OCI-LY7 (cell line): ENCODE data around the gene ANKLE1. TPM values are rescaled to one million over a fixed set of nuclear protein-coding genes. Genes with fewer than 3 reads are reported as not detected.
A peak's percentile ranks its signal among the peaks of the same experiment; 100 is the strongest.

ENCODE experiments used
- BruUV-seq: library from RNA; stranded (reverse); fragments of 400-500 nt; replicated peaks from 2 replicates; lab custom pipeline; 2021; lab: Mats Ljungman, UMichigan
- CTCF ChIA-PET: fragments of 300-600 bp; sonication (Branson Sonifier 250); formaldehyde crosslinking; loops from one replicate; lab custom pipeline; 2022; ENCODE audit warnings: antibody characterized with exemption; ENCODE audit not compliant: unreplicated experiment; lab: Charles Lee
- POLR2A ChIA-PET: fragments of 300-600 bp; sonication (Branson Sonifier 250); formaldehyde crosslinking; loops from one replicate; lab custom pipeline; 2022; ENCODE audit warnings: antibody characterized with exemption; lab: Charles Lee
- DNase-seq: peaks from one replicate; pipeline ENCODE4 v3.0.0-alpha.2; 2015; ENCODE audit warnings: low spot score
- H2AFZ ChIP-seq: fragments of 200-600 bp; sonication (generic), shearing (Covaris generic); 2 replicates; pipeline ENCODE4 v1.6.1; 2014; ENCODE audit warnings: mild to moderate bottlenecking, antibody characterized with exemption, low read length, moderate library complexity
- H3K27ac ChIP-seq: fragments of 200-600 bp; sonication (generic); 2 replicates; pipeline ENCODE4 v1.5.1; 2014; ENCODE audit warnings: mixed run types, low read depth, mild to moderate bottlenecking, moderate library complexity, low read length, inconsistent platforms; ENCODE audit not compliant: poor library complexity, severe bottlenecking
- H3K36me3 ChIP-seq: fragments of 200-600 bp; sonication (generic); 2 replicates; pipeline ENCODE4 v1.6.1; 2014; ENCODE audit warnings: mild to moderate bottlenecking, antibody characterized with exemption, low read length, moderate library complexity, mixed read lengths; ENCODE audit not compliant: insufficient read depth
- H3K4me1 ChIP-seq: fragments of 200-600 bp; sonication (generic); 2 replicates; pipeline ENCODE4 v1.5.1; 2014; ENCODE audit warnings: mild to moderate bottlenecking, low read length; ENCODE audit not compliant: insufficient read depth, poor library complexity, severe bottlenecking
- H3K4me2 ChIP-seq: fragments of 200-600 bp; sonication (generic); 2 replicates; pipeline ENCODE4 v1.6.1; 2014; ENCODE audit warnings: mild to moderate bottlenecking, low read length
- H3K4me3 ChIP-seq: fragments of 200-600 bp; sonication (generic); 2 replicates; pipeline ENCODE4 v1.5.1; 2014; ENCODE audit warnings: mild to moderate bottlenecking, low read depth, low read length; ENCODE audit not compliant: poor library complexity, severe bottlenecking
- H3K79me2 ChIP-seq: fragments of 200-600 bp; sonication (generic); 2 replicates; pipeline ENCODE4 v1.6.1; 2016; ENCODE audit warnings: low read depth, mild to moderate bottlenecking, low read length, moderate library complexity, mixed read lengths; ENCODE audit not compliant: insufficient read depth
- H3K9me2 ChIP-seq: fragments of 200-600 bp; sonication (generic); 2 replicates; pipeline ENCODE4 v1.6.1; 2016; ENCODE audit warnings: mild to moderate bottlenecking, low read length, mixed read lengths; ENCODE audit not compliant: insufficient read depth
- H3K9me3 ChIP-seq: fragments of 200-600 bp; sonication (generic); 2 replicates; pipeline ENCODE4 v1.6.1; 2014; ENCODE audit warnings: mild to moderate bottlenecking, mixed run types, low read length, mixed read lengths
- H4K20me1 ChIP-seq: fragments of 200-600 bp; sonication (generic); 2 replicates; pipeline ENCODE4 v1.6.1; 2014; ENCODE audit warnings: mild to moderate bottlenecking, antibody characterized with exemption, low read length, moderate library complexity, mixed read lengths; ENCODE audit not compliant: insufficient read depth
- CTCF ChIP-seq: fragments of 200-600 bp; sonication (generic); conservative IDR thresholded peaks from 2 replicates; pipeline ENCODE4 v1.5.1; 2014; ENCODE audit warnings: mild to moderate bottlenecking, antibody characterized with exemption, low read length, moderate library complexity, mixed read lengths
- EZH2phosphoT487 ChIP-seq: fragments of 200-600 bp; sonication (generic); IDR thresholded peaks from 2 replicates; pipeline ENCODE4 v1.6.1; 2018; ENCODE audit warnings: low read depth, borderline replicate concordance, mild to moderate bottlenecking, mixed run types, antibody characterized with exemption, low read length, moderate library complexity, mixed read lengths
- intact Hi-C: fragments of 100-400 bp; cut with micrococcal nuclease; formaldehyde crosslinking; loops from one replicate; pipeline ENCODE4 v1.10.0; 2022; ENCODE audit not compliant: unreplicated experiment
- total RNA-seq, 2 experiments: library from RNA; depleted of rRNA in 1 of 2; stranded (reverse); fragments of >200 nt in 1 of 2; shearing (Covaris generic) in 1 of 2; gene quantifications; 2 replicates each; pipeline ENCODE4 v1.2.3, GENCODE V29; 2014 to 2022

The ANKLE1 gene
- total RNA-seq, 2 experiments from 2014 or later, result 45.1 to 59.4 TPM

DNA sequence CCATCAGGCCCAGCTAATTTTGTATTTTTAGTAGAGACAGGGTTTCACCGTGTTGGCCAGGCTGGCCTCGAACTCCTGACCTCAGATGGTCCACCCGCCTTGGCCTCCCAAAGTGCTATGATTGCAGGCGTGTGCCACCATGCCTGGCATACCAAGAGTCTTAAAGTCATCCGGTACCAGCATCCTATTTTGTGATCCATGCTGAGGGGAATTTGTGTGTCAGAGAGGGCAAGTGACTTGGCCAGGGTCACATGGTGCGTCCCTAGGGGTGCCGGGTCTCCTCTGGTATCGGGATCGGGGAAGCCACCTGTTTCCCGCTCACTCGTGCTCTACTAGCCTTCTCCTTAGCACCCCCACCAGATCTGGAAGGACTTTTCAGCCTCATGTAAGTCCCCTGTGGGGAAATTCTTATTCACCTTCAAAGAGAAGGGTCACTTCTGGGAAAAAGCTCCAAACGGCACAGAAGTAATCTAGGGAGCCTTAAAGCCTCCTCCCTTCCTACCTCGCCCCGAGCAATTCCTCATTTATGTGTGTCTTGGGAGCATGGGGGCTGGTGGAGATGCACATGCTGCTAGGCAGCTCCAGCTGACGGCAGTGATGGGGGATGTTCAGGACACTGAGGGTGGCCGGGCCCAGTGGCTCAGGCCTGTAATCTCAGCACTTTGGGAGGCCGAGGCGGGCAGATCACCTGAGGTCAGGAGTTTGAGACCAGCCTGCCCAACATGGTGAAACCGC lies 6.1 kb upstream of the ANKLE1 start:
- intact Hi-C loops, result no loop called here
- Histone ChIP-seq H4K20me1 (no peaks in the 10 kb centered on the region), H2AFZ (no peak overlapping the region), H3K9me3 (no peaks in the 10 kb centered on the region), H3K27ac (no peak overlapping the region), H3K9me2 (no peaks in the 10 kb centered on the region), H3K36me3 (peaks cover 79% of the 10 kb centered on the region), H3K4me2 (no peak overlapping the region), H3K4me1 (peaks cover 6% of the 10 kb centered on the region), H3K79me2 (no peaks in the 10 kb centered on the region), H3K4me3 (no peak overlapping the region)
- TF ChIP-seq CTCF, result no peak
- ChIA-PET CTCF (no interaction called here), POLR2A (interaction anchor here (1.5 kb wide), 1 partner anchor 9 kb away, joined by 4 read pairs; the partner anchor contains the start of gene BABAM1)
- BruUV-seq, result no TSS peak
- DNase-seq, result no peak

GRCh38 chr19:17279436-17279835 lies 2.3 kb upstream of the ANKLE1 start:
- intact Hi-C loops, result no loop called here
- no peak for TF ChIP-seq EZH2phosphoT487
- no peaks in the 10 kb centered on the region for H3K9me2 ChIP-seq
- peaks cover 13% of the 10 kb centered on the region; the same call in 1 of the 2 replicates for H3K79me2 ChIP-seq
- H3K4me2 ChIP-seq, result no peak overlapping the region
- POLR2A ChIA-PET, result interaction anchor here (1.2 to 3.5 kb wide), 3 partner anchors 12 to 90 kb away, joined by 3 to 28 read pairs (median 19); partner anchors contain the start of genes BABAM1 and USHBP1
- peaks cover 66% of the 10 kb centered on the region for H3K36me3 ChIP-seq
- no TSS peak for BruUV-seq
- no peak overlapping the region for H2AFZ ChIP-seq
- H3K27ac ChIP-seq, result no peak overlapping the region
- no peak for DNase-seq
- peaks cover 22% of the 10 kb centered on the region for H3K4me1 ChIP-seq
- CTCF ChIA-PET, result interaction anchor here (1.2 kb wide), 1 partner anchor 12 kb away, joined by 4 read pairs; the partner anchor contains the start of gene BABAM1
- no peaks in the 10 kb centered on the region for H4K20me1 ChIP-seq
- no peaks in the 10 kb centered on the region for H3K9me3 ChIP-seq
- H3K4me3 ChIP-seq, result no peak overlapping the region

- peak; percentile 90 for TF ChIP-seq CTCF
- no peak for TF ChIP-seq EZH2phosphoT487
- Histone ChIP-seq H3K27ac (peak overlapping the region; percentile 69), H3K4me2 (peak overlapping the region; percentile 92), H3K36me3 (peaks cover 61% of the 10 kb centered on the region), H3K9me3 (no peaks in the 10 kb centered on the region), H3K4me1 (peaks cover 22% of the 10 kb centered on the region), H3K9me2 (no peaks in the 10 kb centered on the region), H3K79me2 (peaks cover 13% of the 10 kb centered on the region; the same call in 1 of the 2 replicates), H4K20me1 (no peaks in the 10 kb centered on the region), H2AFZ (peak overlapping the region; percentile 76; the same call in 1 of the 2 replicates), H3K4me3 (peak overlapping the region; percentile 83)
- CTCF ChIA-PET, result interaction anchor here (0.6 to 0.9 kb wide), 3 partner anchors 16 to 44 kb away, joined by 3 read pairs; no protein-coding TSS in a partner anchor
- intact Hi-C loops, result loop anchor here (1.0 to 5.0 kb wide), 4 partner anchors 21 to 215 kb away; partner anchors contain the start of genes HAUS8 and MYO9B
- POLR2A ChIA-PET, result interaction anchor here (0.6 to 3.5 kb wide), 2 partner anchors 16 to 706 kb away, joined by 3 to 28 read pairs; partner anchors contain the start of gene BABAM1
- no TSS peak for BruUV-seq
- DNase-seq, result peak; percentile 92
Observed at GRCh38 chr19:17282488-17283125, 906 bp downstream of the ANKLE1 start.
